ENCODE results near the gene KLHL13. TPM values are rescaled to one million over a fixed set of nuclear protein-coding genes. Genes with fewer than 3 reads are reported as not detected.

KLHL13 gene
- total RNA-seq, 4 donors from 2014 or later = 0.52 to 2.7 (median 1.1) TPM

DNA sequence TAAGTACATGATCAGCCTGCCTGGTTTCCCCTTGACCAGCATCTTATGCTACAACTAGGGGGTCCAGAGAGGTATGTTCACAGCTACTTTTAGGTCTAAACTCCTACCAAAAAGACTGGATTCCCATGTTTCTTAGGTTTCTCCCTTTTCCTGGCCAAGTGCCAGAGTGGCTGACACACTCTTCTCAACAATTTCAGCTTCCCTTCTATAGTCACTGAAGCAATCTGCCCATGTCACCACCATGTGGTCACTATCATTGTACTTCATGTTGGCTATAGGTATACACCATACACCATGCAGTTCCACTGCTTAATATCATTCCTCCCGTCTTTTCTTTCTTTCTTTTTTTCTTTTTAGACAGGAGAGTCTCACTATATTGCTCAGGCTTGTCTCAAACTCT lies 66.9 kb downstream of the KLHL13 start:
- TF ChIP-seq POLR2A (IDR thresholded peaks at IDR 0.05) = no peak
- TF ChIP-seq, protein P1, sequence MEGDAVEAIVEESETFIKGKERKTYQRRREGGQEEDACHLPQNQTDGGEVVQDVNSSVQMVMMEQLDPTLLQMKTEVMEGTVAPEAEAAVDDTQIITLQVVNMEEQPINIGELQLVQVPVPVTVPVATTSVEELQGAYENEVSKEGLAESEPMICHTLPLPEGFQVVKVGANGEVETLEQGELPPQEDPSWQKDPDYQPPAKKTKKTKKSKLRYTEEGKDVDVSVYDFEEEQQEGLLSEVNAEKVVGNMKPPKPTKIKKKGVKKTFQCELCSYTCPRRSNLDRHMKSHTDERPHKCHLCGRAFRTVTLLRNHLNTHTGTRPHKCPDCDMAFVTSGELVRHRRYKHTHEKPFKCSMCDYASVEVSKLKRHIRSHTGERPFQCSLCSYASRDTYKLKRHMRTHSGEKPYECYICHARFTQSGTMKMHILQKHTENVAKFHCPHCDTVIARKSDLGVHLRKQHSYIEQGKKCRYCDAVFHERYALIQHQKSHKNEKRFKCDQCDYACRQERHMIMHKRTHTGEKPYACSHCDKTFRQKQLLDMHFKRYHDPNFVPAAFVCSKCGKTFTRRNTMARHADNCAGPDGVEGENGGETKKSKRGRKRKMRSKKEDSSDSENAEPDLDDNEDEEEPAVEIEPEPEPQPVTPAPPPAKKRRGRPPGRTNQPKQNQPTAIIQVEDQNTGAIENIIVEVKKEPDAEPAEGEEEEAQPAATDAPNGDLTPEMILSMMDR (IDR thresholded peaks at IDR 0.05) = no peak
- intact Hi-C loops (cut with DNase I; ENCODE audit: low total_unique reads) = no loop called here
- DNase-seq (ENCODE audit: low spot score in 2 of 2) = no peak
- WGBS, 2 donors = 58 to 92% methylated on average over 1 of the region's 1 CpG
- H3K4me3 ChIP-seq (ENCODE audit: low read depth, poor library complexity, severe bottlenecking) = no peak overlapping the region

DNA sequence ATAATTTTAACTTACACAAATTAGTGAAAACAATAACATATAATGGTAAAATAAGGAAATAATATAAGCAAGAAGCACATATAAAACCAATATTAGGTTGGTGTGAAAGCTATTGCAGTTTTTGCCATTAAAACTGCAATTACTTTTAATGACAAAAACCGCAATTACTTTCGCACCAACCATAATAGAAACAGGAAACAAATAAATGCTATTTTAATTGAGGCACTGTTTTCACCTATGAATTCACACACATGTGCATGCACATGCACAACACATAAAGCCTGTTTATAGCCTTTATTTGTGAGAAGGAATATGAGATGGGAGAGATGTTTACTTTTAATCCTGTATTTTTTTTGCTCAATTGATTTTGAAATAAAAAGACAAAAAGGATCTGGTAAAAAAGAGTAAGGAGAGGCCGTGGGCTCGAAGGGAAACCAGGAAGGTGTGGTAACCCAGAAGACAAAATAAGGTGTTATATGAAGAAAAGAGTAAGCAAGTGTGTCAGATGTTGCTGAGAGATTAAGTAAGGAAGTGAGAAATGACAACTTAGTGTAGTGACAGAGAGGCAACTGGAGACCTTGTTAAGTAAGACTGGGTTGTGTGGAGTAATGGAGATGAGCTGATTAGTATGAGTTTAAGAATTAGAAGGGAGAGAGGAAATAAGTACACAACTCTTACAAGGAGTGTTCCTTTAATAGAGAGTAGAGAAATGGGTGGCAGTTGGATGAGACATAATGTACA lies 69.0 kb downstream of the KLHL13 start:
- intact Hi-C loops (cut with DNase I; ENCODE audit: low total_unique reads) = no loop called here
- WGBS, 2 donors = 55 to 70% methylated on average over 4 of the region's 4 CpGs
- DNase-seq (ENCODE audit: low spot score in 2 of 2) = no peak
- no peak overlapping the region for H3K4me3 ChIP-seq (ENCODE audit: low read depth, poor library complexity, severe bottlenecking)
- TF ChIP-seq, protein P1 (IDR thresholded peaks at IDR 0.05) = no peak
- no peak for TF ChIP-seq POLR2A (IDR thresholded peaks at IDR 0.05)

DNA sequence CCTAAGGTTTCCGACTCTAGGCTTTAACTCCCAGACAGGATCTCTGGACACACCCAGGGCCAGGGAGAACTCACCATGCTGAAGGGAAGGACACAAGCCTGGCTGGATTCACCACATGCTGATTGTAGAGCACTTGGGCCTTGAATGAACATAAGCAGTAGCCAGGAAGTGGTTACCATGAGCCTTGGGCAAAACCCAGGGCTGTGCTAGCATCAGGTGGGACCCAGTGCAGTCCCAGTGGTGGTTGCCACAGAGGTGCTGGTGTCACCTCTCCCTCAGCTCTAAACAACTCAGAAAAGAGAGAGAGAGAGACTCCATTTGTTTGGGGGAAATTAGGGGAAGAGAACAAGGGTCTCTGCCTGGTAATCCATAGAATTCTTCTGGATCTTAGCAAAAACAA lies 77.0 kb downstream of the KLHL13 start:
- 86 to 100% methylated on average over 1 of the region's 1 CpG for WGBS, 2 donors
- no peak for DNase-seq (ENCODE audit: low spot score in 2 of 2)
- no peak overlapping the region for H3K4me3 ChIP-seq (ENCODE audit: low read depth, poor library complexity, severe bottlenecking)
- intact Hi-C loops (cut with DNase I; ENCODE audit: low total_unique reads) = no loop called here
- no peak for TF ChIP-seq POLR2A (IDR thresholded peaks at IDR 0.05)
- TF ChIP-seq, protein P1 (IDR thresholded peaks at IDR 0.05) = no peak

DNA sequence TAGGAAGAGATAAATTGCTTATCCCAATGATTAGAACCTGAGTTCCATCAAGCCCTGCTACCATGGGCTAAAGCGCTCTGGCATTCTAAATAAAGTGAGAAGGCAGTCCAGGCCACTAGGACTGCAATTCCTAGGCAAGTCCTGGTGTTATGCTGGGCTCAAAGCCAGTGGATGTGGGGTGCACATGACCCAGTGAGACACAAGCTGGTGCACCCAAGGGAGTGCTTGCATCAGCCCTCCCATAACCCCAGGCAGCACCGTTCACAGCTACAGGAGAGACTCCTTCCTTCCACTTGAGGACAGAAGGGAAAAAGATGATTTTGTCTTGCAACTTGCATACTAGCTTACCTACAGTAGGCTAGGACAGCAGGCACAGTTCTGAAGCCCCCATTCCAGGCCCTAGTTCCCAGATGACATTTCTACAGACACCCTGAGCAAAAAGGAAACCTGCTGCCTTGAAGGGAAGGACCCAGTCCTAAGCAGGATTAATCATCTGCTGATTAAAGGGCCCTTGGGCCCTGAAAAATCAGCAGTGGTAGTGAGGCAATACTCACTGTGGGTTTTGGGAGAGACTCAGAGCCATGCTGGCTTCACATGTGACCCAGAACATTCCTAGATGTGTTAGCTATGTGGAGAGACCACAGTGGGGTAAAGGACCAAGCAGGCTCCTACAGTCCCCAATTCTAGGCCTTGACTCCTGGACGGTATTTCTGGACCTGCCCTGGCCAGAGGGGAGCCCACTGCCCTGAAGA lies 77.8 kb downstream of the KLHL13 start:
- TF ChIP-seq POLR2A (IDR thresholded peaks at IDR 0.05) = no peak
- TF ChIP-seq, protein P1 (IDR thresholded peaks at IDR 0.05) = no peak
- intact Hi-C loops (cut with DNase I; ENCODE audit: low total_unique reads) = no loop called here
- 63 to 88% methylated on average over 2 to 3 of the region's 3 CpGs for WGBS, 2 donors

DNA sequence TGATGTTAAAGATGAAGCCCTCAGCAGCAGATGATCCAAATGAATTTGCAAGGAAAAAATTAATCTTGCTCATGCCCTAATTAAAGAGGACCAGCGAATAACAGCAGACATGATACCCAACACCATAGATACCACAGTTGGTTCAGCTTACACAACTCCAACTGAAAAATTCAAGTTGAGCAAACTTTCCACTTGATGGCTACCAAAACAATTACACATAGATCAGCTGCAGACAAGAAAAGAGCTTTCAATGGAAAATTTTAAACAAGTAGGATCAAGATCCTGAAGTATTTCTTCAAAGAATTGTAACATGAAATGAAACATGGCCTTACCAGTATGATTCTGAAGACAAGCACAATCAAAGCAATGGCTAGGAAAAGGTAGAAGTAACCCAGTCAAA lies 90.0 kb downstream of the KLHL13 start:
- no peak for DNase-seq (ENCODE audit: low spot score in 2 of 2)
- intact Hi-C loops (cut with DNase I; ENCODE audit: low total_unique reads) = no loop called here
- TF ChIP-seq, protein P1 (IDR thresholded peaks at IDR 0.05) = no peak
- no peak for TF ChIP-seq POLR2A (IDR thresholded peaks at IDR 0.05)
- no peak overlapping the region for H3K4me3 ChIP-seq (ENCODE audit: low read depth, poor library complexity, severe bottlenecking)
- WGBS, 2 donors = 67 to 88% methylated on average over 1 of the region's 1 CpG

More for the DNA sequence above, 77.8 kb downstream of the KLHL13 start:
- H3K4me3 ChIP-seq (ENCODE audit: low read depth, poor library complexity, severe bottlenecking) = no peak overlapping the region
- DNase-seq (ENCODE audit: low spot score in 2 of 2) = no peak
